Measurements from ENCODE around the gene PTPRN2. TPM values are rescaled to one million over a fixed set of nuclear protein-coding genes. Genes with fewer than 3 reads are reported as not detected.
"Not testable (repeated sequence)": the region's sequence is repeated elsewhere in the genome, so short reads cannot be mapped to it uniquely, and the experiment has no call there.

PTPRN2 gene
- total RNA-seq, 2 experiments from 2014 or later: 4.7 to 4.8 TPM

- H3K27me3 Mint-ChIP-seq: no peaks in the 10 kb centered on the region
- ChIA-PET CTCF (no interaction called here), POLR2A (no interaction called here)
- no peak for DNase-seq
- no peaks in the 10 kb centered on the region for H3K4me1 Mint-ChIP-seq
- H3K4me3 Mint-ChIP-seq: no peak overlapping the region
- H3K9me3 Mint-ChIP-seq: peaks cover 2% of the 10 kb centered on the region
- no peaks in the 10 kb centered on the region for H3K36me3 Mint-ChIP-seq (ENCODE audit: low read depth)
- H3K27ac Mint-ChIP-seq: no peak overlapping the region
These were observed 536.5 kb downstream of the PTPRN2 start for GRCh38 chr7:158050978-158051651.

DNA sequence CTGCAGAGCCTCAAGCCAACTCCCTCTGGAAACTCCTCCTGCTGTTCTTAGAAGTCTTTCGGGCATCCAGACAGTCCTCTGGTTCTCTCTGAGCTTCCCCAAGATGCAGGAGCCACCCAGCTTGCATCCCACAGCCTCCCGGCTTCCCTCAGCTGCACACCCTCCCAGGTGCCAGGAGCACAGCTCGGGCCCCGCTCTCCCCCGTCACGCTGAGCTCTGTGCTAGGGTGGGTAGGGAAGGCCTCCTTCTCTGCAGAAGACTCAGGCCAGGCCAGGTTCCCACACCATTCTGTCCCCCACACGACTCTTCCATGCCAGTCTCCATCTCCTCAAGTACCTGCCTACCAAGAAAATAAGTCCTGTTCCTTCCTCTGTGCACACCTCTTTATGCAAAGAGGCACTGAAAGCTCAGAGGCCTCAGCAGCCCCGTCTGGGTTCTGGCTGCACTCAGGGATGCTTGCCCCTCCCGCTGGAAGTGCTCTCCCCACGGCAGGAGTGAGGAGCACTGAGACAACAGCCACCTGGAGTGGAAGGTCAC lies 537.1 kb downstream of the PTPRN2 start:
- no peaks in the 10 kb centered on the region for H3K27me3 Mint-ChIP-seq
- no peaks in the 10 kb centered on the region for H3K36me3 Mint-ChIP-seq (ENCODE audit: low read depth)
- H3K4me1 Mint-ChIP-seq: no peaks in the 10 kb centered on the region
- H3K27ac Mint-ChIP-seq: no peak overlapping the region
- POLR2A ChIA-PET: no interaction called here
- CTCF ChIA-PET: no interaction called here
- H3K4me3 Mint-ChIP-seq: no peak overlapping the region
- DNase-seq: no peak
- peaks cover 2% of the 10 kb centered on the region for H3K9me3 Mint-ChIP-seq

DNA sequence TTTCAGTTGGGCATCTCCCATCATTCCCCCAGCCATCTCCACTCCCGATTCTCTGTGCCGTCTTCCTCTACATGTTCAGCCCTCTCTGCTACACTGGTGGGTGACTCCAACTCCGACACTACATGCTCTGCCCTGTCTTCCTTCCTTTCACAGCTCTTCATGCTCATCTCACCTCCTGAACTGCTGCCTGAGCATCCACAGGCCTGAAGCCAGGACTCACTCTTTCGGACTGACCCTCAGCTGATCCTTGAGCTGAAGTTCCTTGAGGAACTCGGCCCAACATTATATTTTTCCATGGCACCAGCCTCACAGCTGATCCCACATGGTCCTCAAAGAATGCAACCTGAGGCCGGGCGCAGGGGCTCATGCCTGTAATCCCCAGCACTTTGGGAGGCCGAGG lies 538.4 kb downstream of the PTPRN2 start:
- H3K9me3 Mint-ChIP-seq: peaks cover 2% of the 10 kb centered on the region
- no peak overlapping the region for H3K4me3 Mint-ChIP-seq
- CTCF ChIA-PET: no interaction called here
- no peaks in the 10 kb centered on the region for H3K27me3 Mint-ChIP-seq
- no peaks in the 10 kb centered on the region for H3K36me3 Mint-ChIP-seq (ENCODE audit: low read depth)
- DNase-seq: no peak
- no peak overlapping the region for H3K27ac Mint-ChIP-seq
- no peaks in the 10 kb centered on the region for H3K4me1 Mint-ChIP-seq
- POLR2A ChIA-PET: no interaction called here

GRCh38 chr7:158048569-158048968 lies 539.1 kb downstream of the PTPRN2 start:
- DNase-seq: no peak
- Mint-ChIP-seq H3K27me3 (no peaks in the 10 kb centered on the region), H3K9me3 (no peaks in the 10 kb centered on the region), H3K27ac (no peak overlapping the region), H3K36me3 (ENCODE audit: low read depth) (no peaks in the 10 kb centered on the region), H3K4me1 (no peaks in the 10 kb centered on the region), H3K4me3 (no peak overlapping the region)
- ChIA-PET POLR2A (no interaction called here), CTCF (interaction anchor here (0.6 kb wide), 1 partner anchor 62 kb away, joined by 4 read pairs; no protein-coding TSS in a partner anchor)

DNA sequence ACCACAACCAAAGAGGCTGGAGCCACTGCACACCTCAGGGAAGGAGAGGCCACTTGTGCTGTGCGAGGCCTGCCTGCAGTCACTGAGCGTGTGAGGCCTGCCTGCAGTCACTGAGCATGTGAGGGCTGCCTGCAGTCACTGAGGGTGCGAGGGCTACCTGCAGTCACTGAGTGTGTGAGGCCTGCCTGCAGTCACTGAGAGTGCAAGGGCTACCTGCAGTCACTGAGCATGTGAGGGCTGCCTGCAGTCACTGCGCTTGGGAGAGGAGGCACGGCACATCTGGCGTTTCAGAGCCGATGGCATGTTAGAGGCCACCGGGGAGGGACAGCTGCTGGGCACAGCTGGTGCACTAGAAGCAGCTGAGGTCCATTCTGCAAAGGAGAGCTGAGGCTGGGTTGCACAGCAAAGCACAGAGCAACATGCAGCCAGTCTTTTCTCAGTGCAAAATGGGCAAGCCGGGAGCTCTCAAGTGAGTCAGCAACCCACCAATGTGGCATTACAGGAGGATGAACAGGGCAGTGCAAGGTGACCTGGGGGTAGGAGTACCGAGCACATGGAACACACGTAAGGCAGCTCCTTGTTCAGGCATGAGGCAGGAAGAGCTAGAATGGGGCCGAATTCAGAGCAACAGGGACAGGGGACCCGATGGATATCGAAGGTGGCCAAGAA lies 540.1 kb downstream of the PTPRN2 start:
- Mint-ChIP-seq H3K9me3 (no peaks in the 10 kb centered on the region), H3K27me3 (no peaks in the 10 kb centered on the region), H3K36me3 (ENCODE audit: low read depth) (no peaks in the 10 kb centered on the region), H3K4me1 (no peaks in the 10 kb centered on the region), H3K27ac (no peak overlapping the region), H3K4me3 (no peak overlapping the region)
- ChIA-PET CTCF (no interaction called here), POLR2A (no interaction called here)
- DNase-seq: no peak

DNA sequence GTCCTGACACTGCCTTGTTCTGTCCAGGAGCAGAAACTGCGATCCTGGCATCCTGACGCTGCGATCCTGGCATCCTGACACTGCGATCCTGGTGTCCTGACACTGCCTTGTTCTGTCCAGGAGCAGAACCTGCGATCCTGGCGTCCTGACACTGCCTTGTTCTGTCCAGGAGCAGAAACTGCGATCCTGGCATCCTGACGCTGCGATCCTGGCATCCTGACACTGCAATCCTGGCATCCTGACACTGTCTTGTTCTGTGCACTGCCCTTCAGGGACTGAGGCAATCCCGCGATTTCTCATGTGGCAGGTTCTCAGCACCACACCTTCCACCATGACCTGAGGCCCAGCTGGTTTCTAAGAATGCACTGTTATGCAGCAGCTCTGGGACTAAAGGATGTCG lies 541.4 kb downstream of the PTPRN2 start:
- DNase-seq; H3K4me3 Mint-ChIP-seq; H3K27me3 Mint-ChIP-seq; CTCF ChIA-PET; POLR2A ChIA-PET; H3K27ac Mint-ChIP-seq; H3K9me3 Mint-ChIP-seq; H3K4me1 Mint-ChIP-seq; H3K36me3 Mint-ChIP-seq (ENCODE audit: low read depth): not testable (repeated sequence)

GRCh38 chr7:158044482-158044823 lies 543.2 kb downstream of the PTPRN2 start:
- Mint-ChIP-seq H3K4me1 (no peaks in the 10 kb centered on the region), H3K27me3 (no peaks in the 10 kb centered on the region), H3K36me3 (ENCODE audit: low read depth) (no peaks in the 10 kb centered on the region), H3K27ac (no peak overlapping the region), H3K9me3 (peaks cover 7% of the 10 kb centered on the region), H3K4me3 (no peak overlapping the region)
- ChIA-PET POLR2A (no interaction called here), CTCF (no interaction called here)
- DNase-seq: no peak

DNA sequence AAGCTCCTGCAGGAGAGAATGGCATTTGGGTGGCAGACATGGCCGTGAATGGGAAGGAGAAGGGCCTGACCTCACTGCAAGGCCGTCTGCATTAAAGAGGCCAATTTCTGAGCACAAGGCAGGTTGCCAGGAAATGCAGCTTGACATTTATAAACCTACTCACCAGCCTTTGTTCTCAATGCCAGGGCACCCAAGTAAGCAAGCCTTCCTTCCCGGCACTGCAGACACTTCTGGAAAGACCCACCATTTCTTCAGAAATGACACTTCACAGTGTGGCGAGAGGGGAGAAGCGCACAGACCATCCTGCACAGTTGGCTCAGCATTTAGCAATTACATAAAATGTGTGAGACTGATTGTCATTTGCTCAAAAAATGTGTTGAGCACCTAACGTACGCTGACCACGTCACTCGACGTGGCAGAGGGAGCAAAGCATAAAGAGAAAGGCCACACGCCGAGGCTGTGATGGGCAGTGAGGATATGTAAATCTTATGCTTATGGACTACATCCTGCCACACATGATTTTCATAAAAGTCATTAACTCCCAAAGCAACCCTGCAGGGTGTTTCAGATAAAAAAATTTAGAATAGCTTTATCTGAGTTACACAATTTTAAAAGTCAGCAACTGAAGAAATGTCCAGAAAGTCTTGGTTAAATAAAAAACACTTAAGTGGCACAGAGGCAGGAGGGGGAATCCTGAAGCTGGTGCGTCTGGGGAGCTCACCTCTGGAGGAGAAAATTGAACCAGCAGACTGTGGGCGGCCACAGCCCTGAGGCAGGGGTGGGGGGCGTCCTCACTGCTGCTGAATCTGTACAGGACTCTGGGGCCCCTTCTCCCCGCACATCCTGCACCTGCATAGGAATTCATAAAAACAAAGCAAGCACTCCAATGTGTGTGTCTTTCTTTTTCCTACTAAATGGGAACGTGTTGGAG lies 543.8 kb downstream of the PTPRN2 start:
- POLR2A ChIA-PET: no interaction called here
- Mint-ChIP-seq H3K9me3 (peaks cover 10% of the 10 kb centered on the region), H3K4me1 (no peaks in the 10 kb centered on the region), H3K36me3 (ENCODE audit: low read depth) (no peaks in the 10 kb centered on the region), H3K27ac (no peak overlapping the region), H3K27me3 (no peaks in the 10 kb centered on the region), H3K4me3 (no peak overlapping the region)
- CTCF ChIA-PET: no interaction called here
- no peak for DNase-seq

DNA sequence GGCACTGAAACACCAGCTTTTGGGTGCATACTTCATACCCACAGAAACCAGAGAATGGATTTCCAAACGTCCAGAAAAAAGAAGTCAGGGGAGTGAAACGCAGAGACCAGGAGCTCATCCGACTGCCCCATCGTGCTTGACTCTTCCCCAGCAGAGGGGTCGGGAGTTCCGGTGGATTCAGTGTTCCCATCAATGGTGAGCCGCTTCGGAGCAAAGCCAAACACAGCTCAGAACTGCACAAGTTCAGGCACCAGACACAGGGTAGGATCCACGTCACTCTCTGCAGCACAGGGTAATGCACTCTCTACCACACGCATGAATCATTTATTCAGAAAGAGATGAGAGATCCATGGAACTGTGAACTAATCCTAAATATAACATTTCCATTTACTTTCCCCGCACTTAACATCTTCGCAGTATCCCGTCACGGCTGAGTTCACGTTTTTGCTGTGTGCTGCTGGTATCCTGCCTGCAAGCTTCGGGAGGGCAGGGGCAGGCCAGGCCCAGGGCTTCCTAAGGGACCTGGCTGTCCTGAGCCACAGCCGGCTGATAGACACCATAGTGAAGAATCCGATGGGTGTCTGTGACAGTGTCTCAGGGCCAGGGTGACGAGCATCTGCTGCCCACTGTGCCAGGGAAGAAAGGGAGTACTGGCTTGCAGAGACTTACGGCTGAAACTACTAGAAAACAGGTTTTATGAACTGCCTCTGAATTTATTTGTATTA lies 545.3 kb downstream of the PTPRN2 start:
- CTCF ChIA-PET: no interaction called here
- no peak for DNase-seq
- H3K36me3 Mint-ChIP-seq (ENCODE audit: low read depth): no peaks in the 10 kb centered on the region
- H3K4me3 Mint-ChIP-seq: no peak overlapping the region
- no peak overlapping the region for H3K27ac Mint-ChIP-seq
- no peaks in the 10 kb centered on the region for H3K27me3 Mint-ChIP-seq
- no peaks in the 10 kb centered on the region for H3K4me1 Mint-ChIP-seq
- POLR2A ChIA-PET: no interaction called here
- H3K9me3 Mint-ChIP-seq: peaks cover 10% of the 10 kb centered on the region

- no peak for DNase-seq
- no peaks in the 10 kb centered on the region for H3K27me3 Mint-ChIP-seq
- no peaks in the 10 kb centered on the region for H3K4me1 Mint-ChIP-seq
- ChIA-PET POLR2A (no interaction called here), CTCF (no interaction called here)
- no peak overlapping the region for H3K4me3 Mint-ChIP-seq
- H3K36me3 Mint-ChIP-seq (ENCODE audit: low read depth): no peaks in the 10 kb centered on the region
- no peak overlapping the region for H3K27ac Mint-ChIP-seq
- H3K9me3 Mint-ChIP-seq: peaks cover 10% of the 10 kb centered on the region
These were observed 547.4 kb downstream of the PTPRN2 start for GRCh38 chr7:158040199-158040598.

GRCh38 chr7:158039270-158039669 lies 548.4 kb downstream of the PTPRN2 start:
- no peaks in the 10 kb centered on the region for H3K27me3 Mint-ChIP-seq

DNA sequence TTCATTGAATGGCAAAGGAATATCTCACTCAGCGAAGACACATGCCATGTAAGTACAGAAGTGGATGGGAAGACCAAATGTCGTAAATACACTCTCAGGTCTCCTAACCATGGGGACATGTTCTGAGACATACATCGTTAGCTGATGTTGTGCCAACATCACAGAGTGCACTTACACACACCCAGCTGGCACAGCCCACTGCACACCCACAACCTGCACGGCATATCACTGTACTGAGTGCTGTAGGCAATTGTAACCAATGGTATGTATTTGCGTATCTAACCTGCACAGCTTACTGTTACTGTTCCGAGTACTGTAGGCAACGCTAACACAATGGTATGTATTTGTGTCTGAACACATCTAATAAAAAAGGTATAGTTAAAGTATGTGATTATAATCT lies 550.4 kb downstream of the PTPRN2 start:
- ChIA-PET POLR2A (no interaction called here), CTCF (no interaction called here)
- peaks cover 22% of the 10 kb centered on the region for H3K9me3 Mint-ChIP-seq
- no peaks in the 10 kb centered on the region for H3K27me3 Mint-ChIP-seq
- no peaks in the 10 kb centered on the region for H3K4me1 Mint-ChIP-seq
- H3K4me3 Mint-ChIP-seq: no peak overlapping the region
- DNase-seq: no peak
- no peaks in the 10 kb centered on the region for H3K36me3 Mint-ChIP-seq (ENCODE audit: low read depth)
- no peak overlapping the region for H3K27ac Mint-ChIP-seq

More at GRCh38 chr7:158039270-158039669, 548.4 kb downstream of the PTPRN2 start:
- Mint-ChIP-seq H3K4me3 (no peak overlapping the region), H3K27ac (no peak overlapping the region), H3K9me3 (peaks cover 12% of the 10 kb centered on the region), H3K4me1 (no peaks in the 10 kb centered on the region), H3K36me3 (ENCODE audit: low read depth) (no peaks in the 10 kb centered on the region)
- POLR2A ChIA-PET: no interaction called here
- CTCF ChIA-PET: interaction anchor here (0.5 kb wide), 1 partner anchor 1069 kb away, joined by 3 read pairs; no protein-coding TSS in a partner anchor
- no peak for DNase-seq

- CTCF ChIA-PET: no interaction called here
- no peaks in the 10 kb centered on the region for H3K36me3 Mint-ChIP-seq (ENCODE audit: low read depth)
- peaks cover 22% of the 10 kb centered on the region for H3K9me3 Mint-ChIP-seq
- POLR2A ChIA-PET: no interaction called here
- no peaks in the 10 kb centered on the region for H3K27me3 Mint-ChIP-seq
- H3K4me3 Mint-ChIP-seq: no peak overlapping the region
- no peak for DNase-seq
- H3K4me1 Mint-ChIP-seq: no peaks in the 10 kb centered on the region
- H3K27ac Mint-ChIP-seq: no peak overlapping the region
These were observed 552.3 kb downstream of the PTPRN2 start for GRCh38 chr7:158035343-158035742.
